ENCODE measurements around the gene TMEM131.
"Not testable (repeated sequence)": the region's sequence is repeated elsewhere in the genome, so short reads cannot be mapped to it uniquely, and the experiment has no call there.

TMEM131 gene, protein sequence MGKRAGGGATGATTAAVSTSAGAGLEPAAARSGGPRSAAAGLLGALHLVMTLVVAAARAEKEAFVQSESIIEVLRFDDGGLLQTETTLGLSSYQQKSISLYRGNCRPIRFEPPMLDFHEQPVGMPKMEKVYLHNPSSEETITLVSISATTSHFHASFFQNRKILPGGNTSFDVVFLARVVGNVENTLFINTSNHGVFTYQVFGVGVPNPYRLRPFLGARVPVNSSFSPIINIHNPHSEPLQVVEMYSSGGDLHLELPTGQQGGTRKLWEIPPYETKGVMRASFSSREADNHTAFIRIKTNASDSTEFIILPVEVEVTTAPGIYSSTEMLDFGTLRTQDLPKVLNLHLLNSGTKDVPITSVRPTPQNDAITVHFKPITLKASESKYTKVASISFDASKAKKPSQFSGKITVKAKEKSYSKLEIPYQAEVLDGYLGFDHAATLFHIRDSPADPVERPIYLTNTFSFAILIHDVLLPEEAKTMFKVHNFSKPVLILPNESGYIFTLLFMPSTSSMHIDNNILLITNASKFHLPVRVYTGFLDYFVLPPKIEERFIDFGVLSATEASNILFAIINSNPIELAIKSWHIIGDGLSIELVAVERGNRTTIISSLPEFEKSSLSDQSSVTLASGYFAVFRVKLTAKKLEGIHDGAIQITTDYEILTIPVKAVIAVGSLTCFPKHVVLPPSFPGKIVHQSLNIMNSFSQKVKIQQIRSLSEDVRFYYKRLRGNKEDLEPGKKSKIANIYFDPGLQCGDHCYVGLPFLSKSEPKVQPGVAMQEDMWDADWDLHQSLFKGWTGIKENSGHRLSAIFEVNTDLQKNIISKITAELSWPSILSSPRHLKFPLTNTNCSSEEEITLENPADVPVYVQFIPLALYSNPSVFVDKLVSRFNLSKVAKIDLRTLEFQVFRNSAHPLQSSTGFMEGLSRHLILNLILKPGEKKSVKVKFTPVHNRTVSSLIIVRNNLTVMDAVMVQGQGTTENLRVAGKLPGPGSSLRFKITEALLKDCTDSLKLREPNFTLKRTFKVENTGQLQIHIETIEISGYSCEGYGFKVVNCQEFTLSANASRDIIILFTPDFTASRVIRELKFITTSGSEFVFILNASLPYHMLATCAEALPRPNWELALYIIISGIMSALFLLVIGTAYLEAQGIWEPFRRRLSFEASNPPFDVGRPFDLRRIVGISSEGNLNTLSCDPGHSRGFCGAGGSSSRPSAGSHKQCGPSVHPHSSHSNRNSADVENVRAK (N-terminal part only)

DNA sequence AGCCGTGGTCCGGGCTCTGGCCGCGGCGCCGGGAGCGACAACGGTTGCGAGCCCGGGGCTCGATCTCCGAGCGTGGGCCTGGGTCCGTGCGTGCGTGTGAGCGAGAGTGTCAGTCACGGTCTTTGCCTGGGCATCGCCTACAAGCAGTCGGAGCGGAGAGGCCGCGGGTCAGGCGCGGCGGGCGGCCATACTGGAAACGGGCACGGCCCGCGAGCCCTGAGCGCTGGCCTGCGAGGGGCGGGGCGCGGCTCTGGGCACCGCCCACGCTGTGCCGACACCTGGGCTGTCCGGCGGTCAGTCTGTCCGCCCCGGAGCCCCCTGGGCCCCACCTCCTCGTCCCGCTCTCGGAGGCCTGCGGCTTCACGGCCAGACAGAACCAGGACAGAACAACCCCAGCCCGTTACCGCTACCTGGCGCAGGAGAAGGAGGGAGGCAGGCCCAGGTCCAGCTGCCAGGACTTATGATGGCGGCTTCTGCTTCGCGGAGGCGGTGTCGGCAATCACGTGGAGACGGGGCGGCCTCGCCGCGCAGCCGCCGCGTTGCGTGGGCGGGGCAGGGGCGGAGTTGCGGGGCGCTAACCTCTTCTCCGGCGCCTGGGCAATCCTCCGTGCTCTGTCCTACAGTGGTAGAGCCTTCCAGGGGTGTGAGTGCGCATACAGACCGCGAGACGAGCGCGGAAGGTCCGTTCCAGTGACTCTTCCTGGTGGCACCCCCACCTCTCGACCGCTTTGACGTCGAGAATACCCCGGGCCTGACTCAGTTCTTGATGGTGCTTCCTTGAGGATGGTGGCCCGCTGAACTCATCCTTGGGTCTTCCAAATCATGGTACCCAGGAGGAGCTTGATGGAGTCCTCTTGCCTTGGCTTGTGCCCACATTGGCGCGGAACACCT, at the start of gene TMEM131:
Gene TMEM131, minus strand, starts transcription at position 215 of the 891 bp plus-strand sequence. CDS start 286 bp downstream, outside the sequence.
- H3K4me1 ChIP-seq (ENCODE audit: control insufficient read depth, insufficient read depth, low read length), result peaks cover 9% of the 10 kb centered on the region
- peak within 1 kb of the TSS; percentile 98 for H3K27ac ChIP-seq (ENCODE audit: low read depth, low read length)
- H3K27me3 ChIP-seq (ENCODE audit: control insufficient read depth, insufficient read depth, low read length), result no peaks in the 10 kb centered on the region
- H3K36me3 ChIP-seq (ENCODE audit: control insufficient read depth, insufficient read depth, low read length), result no peaks in the 10 kb centered on the region
- peak within 1 kb of the TSS; percentile 94 for H3K9ac ChIP-seq (ENCODE audit: low read length)
- H3K4me3 ChIP-seq (ENCODE audit: low read length), result peak within 1 kb of the TSS; percentile 70

DNA sequence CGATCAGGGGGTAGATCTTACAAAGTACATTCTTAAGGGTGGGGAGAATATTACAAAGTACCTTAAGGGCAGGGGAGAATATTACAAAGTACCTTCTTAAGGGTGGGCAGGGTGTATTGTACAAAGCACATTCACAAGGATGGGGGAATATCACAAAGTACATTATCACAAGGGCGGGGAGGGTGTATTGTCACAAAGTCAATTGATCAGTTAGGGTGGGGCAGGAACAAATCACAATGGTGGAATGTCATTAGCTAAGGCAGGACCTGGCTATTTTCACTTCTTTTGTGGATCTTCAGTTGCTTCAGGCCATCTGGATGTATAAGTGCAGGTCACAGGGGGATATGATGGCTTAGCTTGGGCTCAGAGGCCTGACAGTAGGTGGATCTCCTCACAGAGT, 49.0 kb upstream of the TMEM131 start:
- H3K36me3 ChIP-seq (ENCODE audit: control insufficient read depth, insufficient read depth, low read length); H3K27me3 ChIP-seq (ENCODE audit: control insufficient read depth, insufficient read depth, low read length): not testable (repeated sequence)

DNA sequence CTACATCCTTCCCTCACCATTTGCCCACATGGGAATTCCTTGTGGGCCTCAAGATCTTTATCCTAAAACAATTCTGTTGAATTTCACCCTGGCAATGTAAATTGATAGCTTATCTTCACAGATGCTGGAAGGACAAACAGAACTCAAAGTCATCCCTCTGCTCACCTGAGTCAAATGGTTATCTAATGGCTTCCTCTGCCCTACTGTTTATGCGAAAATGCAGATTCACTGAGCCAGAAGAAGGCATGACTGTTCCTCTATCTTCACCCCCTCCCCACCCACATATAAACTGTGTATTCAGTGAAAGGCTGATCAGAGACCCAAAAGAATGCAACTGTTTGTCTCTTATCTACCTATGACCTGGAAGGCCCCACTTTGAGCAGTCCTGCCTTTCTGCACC, 47.4 kb upstream of the TMEM131 start:
- no peak overlapping the region for H3K4me3 ChIP-seq (ENCODE audit: low read length)
- no peak overlapping the region for H3K27ac ChIP-seq (ENCODE audit: low read depth, low read length)
- H3K4me1 ChIP-seq (ENCODE audit: control insufficient read depth, insufficient read depth, low read length), result no peaks in the 10 kb centered on the region

More for the DNA sequence above, 49.0 kb upstream of the TMEM131 start:
- not testable (repeated sequence) for H3K4me3 ChIP-seq (ENCODE audit: low read length); H3K27ac ChIP-seq (ENCODE audit: low read depth, low read length); H3K9ac ChIP-seq (ENCODE audit: low read length); H3K4me1 ChIP-seq (ENCODE audit: control insufficient read depth, insufficient read depth, low read length)

DNA sequence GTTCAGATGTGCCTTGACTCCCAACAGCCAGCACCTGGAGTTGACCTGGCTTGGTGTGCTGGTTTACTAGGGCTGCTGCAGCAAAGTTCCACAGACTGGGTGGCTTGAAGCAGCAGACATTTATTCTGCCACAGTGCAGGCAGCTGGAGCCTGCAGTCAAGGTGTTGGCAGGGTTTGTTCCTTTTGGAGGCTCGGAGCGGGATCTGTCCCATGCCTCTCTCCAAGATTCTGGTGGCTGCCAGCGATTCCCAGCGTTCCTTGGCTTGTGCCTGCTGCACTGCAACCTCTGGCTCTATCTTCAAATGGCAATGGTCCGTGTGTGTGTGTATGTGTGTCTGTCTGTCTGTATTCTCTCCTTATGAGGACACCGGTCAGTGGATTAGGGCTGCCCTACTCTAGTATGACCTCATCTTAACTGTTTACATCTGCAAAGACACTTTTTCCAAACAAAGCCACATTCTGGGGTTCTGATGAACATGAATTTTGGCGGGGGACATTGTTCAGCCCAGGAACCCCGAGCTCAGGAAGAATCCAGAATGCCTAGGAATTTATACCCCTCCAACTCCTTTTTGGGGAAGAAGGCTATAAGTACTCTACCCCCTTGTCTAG, 44.7 kb upstream of the TMEM131 start:
- peaks cover 11% of the 10 kb centered on the region for H3K4me1 ChIP-seq (ENCODE audit: control insufficient read depth, insufficient read depth, low read length)
- H3K36me3 ChIP-seq (ENCODE audit: control insufficient read depth, insufficient read depth, low read length), result no peaks in the 10 kb centered on the region
- H3K27me3 ChIP-seq (ENCODE audit: control insufficient read depth, insufficient read depth, low read length), result no peaks in the 10 kb centered on the region
- H3K4me3 ChIP-seq (ENCODE audit: low read length), result no peak overlapping the region
- no peak overlapping the region for H3K27ac ChIP-seq (ENCODE audit: low read depth, low read length)
- no peak overlapping the region for H3K9ac ChIP-seq (ENCODE audit: low read length)

More for the DNA sequence above, 47.4 kb upstream of the TMEM131 start:
- no peak overlapping the region for H3K9ac ChIP-seq (ENCODE audit: low read length)
- no peaks in the 10 kb centered on the region for H3K36me3 ChIP-seq (ENCODE audit: control insufficient read depth, insufficient read depth, low read length)
- no peaks in the 10 kb centered on the region for H3K27me3 ChIP-seq (ENCODE audit: control insufficient read depth, insufficient read depth, low read length)

DNA sequence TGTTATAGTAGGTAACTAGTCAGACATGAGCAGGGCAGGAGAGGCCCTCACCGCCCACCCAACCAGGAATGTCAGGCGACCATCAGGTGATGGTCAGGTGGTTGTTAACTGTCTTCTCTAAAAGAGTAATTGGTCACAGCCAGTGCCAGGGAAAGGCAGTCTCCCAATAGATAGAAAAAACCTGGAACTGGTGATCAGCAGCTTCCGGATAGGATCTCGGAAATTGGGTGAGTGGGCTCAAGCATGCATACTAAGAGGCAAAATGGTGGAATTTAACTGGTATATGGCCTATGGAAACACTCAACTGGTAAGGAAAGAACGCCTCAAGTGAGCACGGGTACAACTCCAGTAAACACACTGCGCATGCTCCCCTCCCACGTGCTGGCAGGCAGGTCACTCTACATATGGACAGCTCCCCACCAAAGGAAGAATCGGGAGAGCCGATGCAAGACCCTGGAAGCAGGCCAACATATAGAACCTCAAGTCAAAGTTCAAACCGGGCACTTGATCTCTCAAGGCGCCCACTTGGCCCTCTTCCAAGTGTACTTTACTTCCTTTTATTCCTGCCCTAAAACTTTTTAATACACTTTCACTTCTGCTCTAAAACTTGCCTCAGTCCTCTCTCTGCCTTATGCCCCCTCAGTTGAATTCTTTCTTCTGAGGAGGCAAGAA, 43.5 kb upstream of the TMEM131 start:
- H3K4me1 ChIP-seq (ENCODE audit: control insufficient read depth, insufficient read depth, low read length), result peaks cover 11% of the 10 kb centered on the region
- H3K27me3 ChIP-seq (ENCODE audit: control insufficient read depth, insufficient read depth, low read length), result no peaks in the 10 kb centered on the region
- no peak overlapping the region for H3K27ac ChIP-seq (ENCODE audit: low read depth, low read length)
- no peak overlapping the region for H3K4me3 ChIP-seq (ENCODE audit: low read length)
- no peak overlapping the region for H3K9ac ChIP-seq (ENCODE audit: low read length)
- H3K36me3 ChIP-seq (ENCODE audit: control insufficient read depth, insufficient read depth, low read length), result no peaks in the 10 kb centered on the region

DNA sequence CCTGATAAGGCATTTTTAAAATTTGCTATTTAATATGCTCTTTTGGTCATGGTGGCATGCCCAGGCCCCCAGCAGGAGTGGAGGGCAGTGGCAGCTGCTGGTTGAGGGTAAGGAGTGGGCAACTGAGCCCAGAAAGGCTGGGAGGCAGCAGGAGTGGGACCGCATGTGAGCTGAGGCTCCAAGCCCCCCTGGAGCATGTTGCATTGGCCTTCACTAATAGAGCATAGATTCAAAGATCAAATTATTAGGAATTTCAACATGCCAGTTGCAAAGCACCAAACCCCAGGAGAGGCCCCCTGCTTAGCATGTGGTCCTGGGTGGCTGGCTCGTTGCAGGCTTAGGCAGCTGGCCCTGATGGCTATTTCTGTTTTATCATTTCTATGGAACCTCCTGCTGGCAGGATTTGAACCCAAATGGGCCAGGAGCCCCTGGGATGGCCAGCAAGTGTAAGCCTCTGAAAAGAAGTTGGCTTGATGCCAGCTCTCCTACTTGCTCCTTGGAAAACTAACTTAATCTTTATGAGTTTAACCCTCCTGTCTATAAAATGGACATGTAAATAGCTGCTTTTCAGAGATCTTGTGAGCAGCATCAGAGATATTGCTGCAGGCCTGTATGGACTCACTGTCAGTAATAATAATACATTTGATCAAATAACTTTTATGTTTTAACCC, 42.1 kb upstream of the TMEM131 start:
- Histone ChIP-seq H3K27ac (ENCODE audit: low read depth, low read length) (no peak overlapping the region), H3K4me1 (ENCODE audit: control insufficient read depth, insufficient read depth, low read length) (peaks cover 11% of the 10 kb centered on the region), H3K27me3 (ENCODE audit: control insufficient read depth, insufficient read depth, low read length) (no peaks in the 10 kb centered on the region), H3K36me3 (ENCODE audit: control insufficient read depth, insufficient read depth, low read length) (no peaks in the 10 kb centered on the region), H3K9ac (ENCODE audit: low read length) (no peak overlapping the region), H3K4me3 (ENCODE audit: low read length) (no peak overlapping the region)

DNA sequence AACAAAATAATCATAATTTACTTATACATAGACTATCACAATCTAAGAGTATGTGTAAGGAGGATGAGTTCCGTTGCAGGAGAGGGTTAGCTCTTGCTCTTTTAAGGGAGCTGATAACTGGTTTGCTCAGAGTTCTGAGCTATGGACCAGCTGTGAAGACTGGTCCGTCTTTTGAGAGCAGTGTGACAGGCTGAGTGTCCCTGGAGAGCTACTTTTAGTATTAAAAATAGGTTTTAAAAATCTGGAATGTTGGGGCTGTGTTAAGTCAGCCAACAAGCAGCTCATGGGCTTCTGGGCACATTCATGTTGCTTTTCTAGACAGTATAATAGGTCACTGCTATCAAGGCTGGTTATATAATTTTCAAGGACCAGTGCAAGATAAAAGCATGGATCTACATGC, 41.5 kb upstream of the TMEM131 start:
- Histone ChIP-seq H3K4me1 (ENCODE audit: control insufficient read depth, insufficient read depth, low read length) (peaks cover 11% of the 10 kb centered on the region), H3K36me3 (ENCODE audit: control insufficient read depth, insufficient read depth, low read length) (no peaks in the 10 kb centered on the region), H3K4me3 (ENCODE audit: low read length) (no peak overlapping the region), H3K27ac (ENCODE audit: low read depth, low read length) (no peak overlapping the region), H3K27me3 (ENCODE audit: control insufficient read depth, insufficient read depth, low read length) (no peaks in the 10 kb centered on the region), H3K9ac (ENCODE audit: low read length) (no peak overlapping the region)

DNA sequence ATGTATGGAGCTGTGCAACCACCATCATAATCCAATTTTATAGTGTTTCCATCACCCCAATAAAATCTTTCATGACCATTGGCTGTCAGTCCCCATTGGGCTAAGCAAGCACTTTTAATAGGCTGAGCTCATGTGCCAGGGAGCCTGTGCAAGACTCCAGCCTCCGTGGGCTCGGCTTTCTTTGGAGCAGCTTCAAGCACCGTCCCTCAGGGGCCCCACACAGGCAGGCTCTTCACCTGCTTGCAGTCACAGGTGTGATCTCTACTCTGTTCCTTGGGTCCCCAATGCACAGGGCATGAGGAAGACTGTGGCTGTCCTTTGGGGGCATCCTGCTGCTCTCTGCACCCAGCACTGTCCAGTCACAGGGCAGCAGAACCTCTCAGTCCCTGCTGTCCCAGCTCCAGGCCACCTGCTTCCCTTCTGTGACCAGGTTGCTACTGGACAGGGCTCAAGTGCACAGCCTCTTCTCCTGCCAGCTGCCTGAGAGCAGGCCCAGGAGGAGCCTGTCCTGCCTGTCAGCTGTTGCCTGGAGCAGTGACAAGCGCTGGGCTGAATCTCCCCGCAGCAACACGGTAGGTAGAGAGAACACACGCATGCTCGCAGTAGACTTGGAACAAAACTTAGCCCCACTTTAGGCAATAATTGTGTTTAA, 40.7 kb upstream of the TMEM131 start:
- no peak overlapping the region for H3K4me3 ChIP-seq (ENCODE audit: low read length)
- H3K36me3 ChIP-seq (ENCODE audit: control insufficient read depth, insufficient read depth, low read length), result no peaks in the 10 kb centered on the region
- H3K27me3 ChIP-seq (ENCODE audit: control insufficient read depth, insufficient read depth, low read length), result no peaks in the 10 kb centered on the region
- no peak overlapping the region for H3K27ac ChIP-seq (ENCODE audit: low read depth, low read length)
- no peak overlapping the region for H3K9ac ChIP-seq (ENCODE audit: low read length)
- H3K4me1 ChIP-seq (ENCODE audit: control insufficient read depth, insufficient read depth, low read length), result peaks cover 11% of the 10 kb centered on the region

DNA sequence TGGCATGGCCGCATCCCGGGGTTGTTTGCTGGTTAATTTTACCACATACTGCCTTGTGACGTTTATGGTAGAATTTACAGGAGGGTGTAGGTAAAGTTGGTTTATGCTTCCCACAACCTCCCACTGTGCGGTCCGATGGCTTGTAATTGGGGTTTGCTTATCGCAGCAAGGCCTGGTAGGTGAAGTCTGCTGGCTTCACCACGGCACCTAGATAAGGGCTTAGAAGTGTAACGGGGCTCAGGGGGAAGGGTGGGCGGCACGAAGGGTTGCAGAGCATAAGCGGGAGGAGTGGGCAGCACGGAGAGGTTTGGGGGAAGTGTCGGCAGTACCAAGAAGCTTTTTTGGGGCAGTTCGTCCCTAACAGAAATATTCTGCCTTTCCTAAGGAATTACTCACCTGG, 39.0 kb upstream of the TMEM131 start:
- H3K36me3 ChIP-seq (ENCODE audit: control insufficient read depth, insufficient read depth, low read length), result no peaks in the 10 kb centered on the region
- H3K4me3 ChIP-seq (ENCODE audit: low read length), result no peak overlapping the region
- no peak overlapping the region for H3K9ac ChIP-seq (ENCODE audit: low read length)
- peaks cover 11% of the 10 kb centered on the region for H3K4me1 ChIP-seq (ENCODE audit: control insufficient read depth, insufficient read depth, low read length)
- H3K27me3 ChIP-seq (ENCODE audit: control insufficient read depth, insufficient read depth, low read length), result no peaks in the 10 kb centered on the region
- H3K27ac ChIP-seq (ENCODE audit: low read depth, low read length), result no peak overlapping the region

DNA sequence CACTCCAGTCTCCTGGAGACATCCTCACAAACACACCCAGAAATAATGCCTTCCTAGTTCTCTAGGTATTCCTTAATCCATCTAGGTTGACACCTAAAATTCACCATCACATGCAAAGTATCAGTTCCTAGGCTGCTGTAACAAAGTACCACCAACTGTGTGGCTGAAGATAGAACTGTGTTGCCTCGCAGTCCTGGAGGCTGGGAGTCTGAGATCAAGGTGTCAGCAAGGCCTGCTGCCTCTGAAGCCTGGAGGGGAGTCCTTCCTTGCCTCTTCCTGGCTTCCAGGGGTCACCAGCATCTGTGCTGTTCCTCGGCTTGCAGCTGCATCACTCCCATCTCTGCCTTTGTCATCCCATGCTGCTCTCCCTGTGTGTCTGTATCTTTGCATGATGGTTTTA, 36.3 kb upstream of the TMEM131 start:
- H3K9ac ChIP-seq (ENCODE audit: low read length), result no peak overlapping the region
- H3K27me3 ChIP-seq (ENCODE audit: control insufficient read depth, insufficient read depth, low read length), result no peaks in the 10 kb centered on the region
- H3K36me3 ChIP-seq (ENCODE audit: control insufficient read depth, insufficient read depth, low read length), result no peaks in the 10 kb centered on the region
- peaks cover 6% of the 10 kb centered on the region for H3K4me1 ChIP-seq (ENCODE audit: control insufficient read depth, insufficient read depth, low read length)
- H3K27ac ChIP-seq (ENCODE audit: low read depth, low read length), result no peak overlapping the region
- no peak overlapping the region for H3K4me3 ChIP-seq (ENCODE audit: low read length)
